Panc1 (cell line): ENCODE data around the gene PRKAG2. TPM values are rescaled to one million over a fixed set of nuclear protein-coding genes. Genes with fewer than 3 reads are reported as not detected.

Experiments used
- ATAC-seq: fragments of 200-7000 bp; cut with Tn5 transposase; 2 replicates; pipeline ENCODE4 v1.9.1; 2020; ENCODE audit warnings: mild to moderate bottlenecking, moderate library complexity
- BruUV-seq: library from RNA; stranded (reverse); fragments of 400-500 nt; replicated peaks from 2 replicates; lab custom pipeline; 2021; lab: Mats Ljungman, UMichigan
- CTCF ChIA-PET: fragments of 300-600 bp; sonication (Branson Sonifier 250); formaldehyde crosslinking; loops from one replicate; lab custom pipeline; 2022; ENCODE audit warnings: antibody characterized with exemption; lab: Charles Lee
- POLR2A ChIA-PET: fragments of 300-600 bp; sonication (Branson Sonifier 250); formaldehyde crosslinking; loops from one replicate; lab custom pipeline; 2022; ENCODE audit warnings: antibody characterized with exemption; lab: Charles Lee
- DNase-seq: peaks from one replicate; pipeline ENCODE4 v3.0.0-alpha.2; 2010; ENCODE audit warnings: low read depth, low spot score
- H3K27ac ChIP-seq: 2 replicates; pipeline ENCODE4 v1.5.1; 2011; ENCODE audit warnings: mild to moderate bottlenecking, low read length, inconsistent platforms
- H3K27me3 ChIP-seq: fragments of 200-500 bp; sonication (Bioruptor generic); 2 replicates; pipeline ENCODE4 v1.6.0; 2014; ENCODE audit warnings: low read length, inconsistent platforms; ENCODE audit not compliant: control insufficient read depth, insufficient read depth
- H3K36me3 ChIP-seq: fragments of 200-500 bp; sonication (Bioruptor generic); 2 replicates; pipeline ENCODE4 v1.5.1; 2014; ENCODE audit warnings: inconsistent platforms, mild to moderate bottlenecking, low read length, moderate library complexity; ENCODE audit not compliant: control insufficient read depth, insufficient read depth
- H3K4me1 ChIP-seq: 2 replicates; pipeline ENCODE4 v1.5.1; 2011; ENCODE audit warnings: inconsistent platforms, mild to moderate bottlenecking, low read length, moderate library complexity; ENCODE audit not compliant: control insufficient read depth, insufficient read depth
- H3K4me3 ChIP-seq, 2 experiments: 2 replicates each; pipeline ENCODE4 v1.5.1; 2011 to 2012; ENCODE audit warnings: low read depth in 2 of 2, low read length in 2 of 2, mild to moderate bottlenecking in 2 of 2, inconsistent platforms in 1 of 2, moderate library complexity in 1 of 2
- H3K9me3 ChIP-seq: fragments of 200-500 bp; sonication (Bioruptor generic); 2 replicates; pipeline ENCODE4 v1.5.1; 2014; ENCODE audit warnings: low read depth, mild to moderate bottlenecking, inconsistent platforms, low read length, moderate library complexity; ENCODE audit not compliant: control insufficient read depth, insufficient read depth
- CTCF ChIP-seq: fragments of 450-650 bp; IDR thresholded peaks from 2 replicates; pipeline ENCODE4 v1.5.1; 2017; ENCODE audit warnings: mild to moderate bottlenecking
- REST ChIP-seq, 2 experiments: IDR thresholded peaks; 2 replicates each; pipeline ENCODE4 v1.6.1; 2011 to 2012; ENCODE audit warnings: low read depth in 2 of 2, control low read depth in 1 of 2, low read length in 1 of 2, mild to moderate bottlenecking in 1 of 2, moderate library complexity in 1 of 2; ENCODE audit not compliant: insufficient read depth in 1 of 2
- in situ Hi-C: cut with HindIII; loops from 2 replicates; pipeline ENCODE4 v1.10.0; 2016; ENCODE audit warnings: low sequenced_read_pairs, low pct_unique_long_range_greater_than_20kb
- intact Hi-C: fragments of 100-400 bp; cut with micrococcal nuclease; formaldehyde crosslinking; loops from one replicate; pipeline ENCODE4 v1.10.0; 2022; ENCODE audit not compliant: unreplicated experiment
- total RNA-seq: library from RNA; stranded (reverse); gene quantifications from one replicate; pipeline ENCODE4 v1.2.1, GENCODE V29; 2021; ENCODE audit not compliant: unreplicated experiment

Gene PRKAG2
- total RNA-seq, 1 experiment from 2014 or later, result 71.6 TPM

- in situ Hi-C loops, result no loop called here
These were observed 132.0 kb downstream of the PRKAG2 start for GRCh38 chr7:151744656-151745638.

More at GRCh38 chr7:151744656-151745638, 132.0 kb downstream of the PRKAG2 start:
- DNase-seq, result peak; percentile 95
- peak overlapping the region in 1 of 2 experiments; percentile 3; a peak in 1 of 4 replicates for H3K4me3 ChIP-seq
- peak overlapping the region; percentile 85 for H3K27ac ChIP-seq
- CTCF ChIA-PET, result no interaction called here
- H3K36me3 ChIP-seq, result no peaks in the 10 kb centered on the region
- POLR2A ChIA-PET, result no interaction called here
- ATAC-seq, result peak; percentile 86
- no peaks in the 10 kb centered on the region for H3K27me3 ChIP-seq
- H3K9me3 ChIP-seq, result no peaks in the 10 kb centered on the region
- intact Hi-C loops, result loop anchor here (5.0 kb wide), 1 partner anchor 118 kb away; no protein-coding TSS in a partner anchor
- no TSS peak for BruUV-seq
- TF ChIP-seq REST (IDR thresholded peaks at IDR 0.05; ENCODE audit: insufficient read depth in 1 of 2, low read depth in 2 of 2, low read length in 1 of 2), result no peak
- TF ChIP-seq CTCF, result peak; percentile 78
- peaks cover 57% of the 10 kb centered on the region for H3K4me1 ChIP-seq
